Thyroid gland (tissue), 4 donors: ENCODE data around the gene DND1. TPM values are rescaled to one million over a fixed set of nuclear protein-coding genes. Genes with fewer than 3 reads are reported as not detected.
"Not testable (repeated sequence)": the region's sequence is repeated elsewhere in the genome, so short reads cannot be mapped to it uniquely, and the experiment has no call there.

Experiments
- DNase-seq, 2 donors: peaks; one replicate each; pipeline ENCODE4 v3.0.0-alpha.2; 2019
- H3K27ac ChIP-seq, 3 donors: fragments of 200-600 bp; sonication (generic); 1 replicate in 2 of 3; 2 replicates in 1 of 3; pipeline ENCODE4 v1.5.1; 2016 to 2019; ENCODE audit warnings: mild to moderate bottlenecking in 1 of 3, moderate library complexity in 1 of 3
- H3K27me3 ChIP-seq: fragments of 200-600 bp; sonication (generic); one replicate; pipeline ENCODE4 v1.5.1; 2019
- H3K36me3 ChIP-seq, 2 donors: fragments of 200-600 bp; sonication (generic); one replicate each; pipeline ENCODE4 v1.5.1; 2016 to 2019
- H3K4me1 ChIP-seq, 2 donors: fragments of 200-600 bp; sonication (generic); one replicate each; pipeline ENCODE4 v1.5.1; 2017 to 2019
- H3K4me3 ChIP-seq, 3 donors: fragments of 200-600 bp; sonication (generic); replicated peaks in 1 of 3; 1 replicate in 2 of 3; 2 replicates in 1 of 3; pipeline ENCODE4 v1.5.1; 2016; ENCODE audit warnings: mild to moderate bottlenecking in 1 of 3
- H3K9me3 ChIP-seq: fragments of 200-600 bp; sonication (generic); one replicate; pipeline ENCODE4 v1.5.1; 2017
- CTCF ChIP-seq, 6 experiments: fragments of 200-600 bp in 3 of 6; fragments of 450-650 bp in 3 of 6; sonication (generic) in 3 of 6; IDR thresholded peaks; one replicate each; pipeline ENCODE4 v1.5.1; 2016 to 2019; ENCODE audit warnings: antibody characterized with exemption in 6 of 6, mild to moderate bottlenecking in 2 of 6, inconsistent platforms in 1 of 6, moderate library complexity in 1 of 6
- POLR2A ChIP-seq, 2 donors: fragments of 450-650 bp; IDR thresholded peaks; one replicate each; pipeline ENCODE4 v1.6.1; 2017; ENCODE audit warnings: antibody characterized with exemption in 2 of 2, mild to moderate bottlenecking in 2 of 2, moderate library complexity in 1 of 2
- WGBS, 2 donors: methylation state at CpG; one replicate each; pipeline ENCODE4 v1.1.5; 2017; 5-methylcytosine and 5-hydroxymethylcytosine counted together
- intact Hi-C: fragments of 100-400 bp; cut with DNase I; formaldehyde crosslinking; loops from one replicate; pipeline ENCODE4 v1.15.1; 2023
- total RNA-seq, 4 donors: library from RNA; depleted of rRNA; stranded (reverse); fragments of >200 nt; gene quantifications; one replicate each; pipeline ENCODE4 v1.2.3, GENCODE V29; 2016

Gene DND1
- 1 to 10 TPM in 2 of 4 donors, not detected in 2; 1.3 to 2.0 TPM for total RNA-seq

GRCh38 chr5:140673187-140673976 lies at the start of gene DND1:
DND1 (minus strand) TSS chr5:140673576; CDS start chr5:140673542, 34 bp downstream.
- Histone ChIP-seq H3K9me3 (no peaks in the 10 kb centered on the region), H3K4me1 (no peaks in the 10 kb centered on the region), H3K27ac (no peak within 1 kb of the TSS), H3K27me3 (no peaks in the 10 kb centered on the region), H3K4me3 (no peak within 1 kb of the TSS), H3K36me3 (peaks cover 38 to 62% of the 10 kb centered on the region in 2 donors)
- TF ChIP-seq POLR2A (IDR thresholded peaks at IDR 0.05) (no peak), CTCF (IDR thresholded peaks at IDR 0.05) (no peak)
- WGBS, 2 donors: 85 to 89% methylated on average over 42 to 43 of the region's 45 CpGs
- no peak for DNase-seq
- intact Hi-C loops: no loop called here

- DNase-seq, H3K4me3 ChIP-seq, intact Hi-C loops, H3K36me3 ChIP-seq, H3K4me1 ChIP-seq, H3K27ac ChIP-seq, H3K9me3 ChIP-seq, H3K27me3 ChIP-seq: not testable (repeated sequence)
- WGBS, 2 donors: 79 to 88% methylated on average over 5 of the region's 5 CpGs
Observed at GRCh38 chr5:140721395-140721794, 48.0 kb upstream of the DND1 start.

- DNase-seq, H3K4me1 ChIP-seq, H3K9me3 ChIP-seq, H3K27me3 ChIP-seq, H3K4me3 ChIP-seq, H3K27ac ChIP-seq, intact Hi-C loops, H3K36me3 ChIP-seq: not testable (repeated sequence)
- 52 to 62% methylated on average over 6 of the region's 6 CpGs for WGBS, 2 donors
Observed at GRCh38 chr5:140720738-140721137, 47.4 kb upstream of the DND1 start.

GRCh38 chr5:140718266-140718592 lies 44.9 kb upstream of the DND1 start:
- Histone ChIP-seq H3K27me3 (no peaks in the 10 kb centered on the region), H3K36me3 (no peaks in the 10 kb centered on the region), H3K4me3 (no peak overlapping the region), H3K9me3 (no peaks in the 10 kb centered on the region), H3K27ac (no peak overlapping the region), H3K4me1 (no peaks in the 10 kb centered on the region)
- no peak for TF ChIP-seq POLR2A (IDR thresholded peaks at IDR 0.05)
- no peak for TF ChIP-seq CTCF (IDR thresholded peaks at IDR 0.05)
- WGBS, 2 donors: 71 to 81% methylated on average over 7 of the region's 7 CpGs
- intact Hi-C loops: loop anchor here (5.0 kb wide), 1 partner anchor 346 kb away; no protein-coding TSS in a partner anchor
- DNase-seq: no peak

GRCh38 chr5:140716238-140716637 lies 42.9 kb upstream of the DND1 start:
- H3K36me3 ChIP-seq, H3K4me1 ChIP-seq, H3K27me3 ChIP-seq, H3K27ac ChIP-seq, H3K9me3 ChIP-seq, DNase-seq, H3K4me3 ChIP-seq: not testable (repeated sequence)
- intact Hi-C loops: loop anchor here (5.0 kb wide), 1 partner anchor 344 kb away; no protein-coding TSS in a partner anchor
- 91 to 95% methylated on average over 2 of the region's 2 CpGs for WGBS, 2 donors

- TF ChIP-seq POLR2A (IDR thresholded peaks at IDR 0.05): no peak
- TF ChIP-seq CTCF (IDR thresholded peaks at IDR 0.05): no peak
- Histone ChIP-seq H3K4me1 (no peaks in the 10 kb centered on the region), H3K36me3 (no peaks in the 10 kb centered on the region), H3K27me3 (no peaks in the 10 kb centered on the region), H3K4me3 (no peak overlapping the region), H3K27ac (no peak overlapping the region), H3K9me3 (no peaks in the 10 kb centered on the region)
- 79 to 85% methylated on average over 1 of the region's 1 CpG for WGBS, 2 donors
- no peak for DNase-seq
- intact Hi-C loops: no loop called here
Observed at GRCh38 chr5:140713562-140714094, 40.3 kb upstream of the DND1 start.
